K562 treated with DMSO at 1 percent for 4 hours (cell line): ENCODE measurements around the gene CTXN2. TPM values are rescaled to one million over a fixed set of nuclear protein-coding genes. Genes with fewer than 3 reads are reported as not detected.

Source experiments
- total RNA-seq: library from RNA; unstranded; fragments of 300-600 nt; gene quantifications from 2 replicates; pipeline ENCODE4 v1.2.3, GENCODE V29; 2022; ENCODE audit not compliant: insufficient read depth

The CTXN2 gene
- not detected in 2 replicates for total RNA-seq

DNA sequence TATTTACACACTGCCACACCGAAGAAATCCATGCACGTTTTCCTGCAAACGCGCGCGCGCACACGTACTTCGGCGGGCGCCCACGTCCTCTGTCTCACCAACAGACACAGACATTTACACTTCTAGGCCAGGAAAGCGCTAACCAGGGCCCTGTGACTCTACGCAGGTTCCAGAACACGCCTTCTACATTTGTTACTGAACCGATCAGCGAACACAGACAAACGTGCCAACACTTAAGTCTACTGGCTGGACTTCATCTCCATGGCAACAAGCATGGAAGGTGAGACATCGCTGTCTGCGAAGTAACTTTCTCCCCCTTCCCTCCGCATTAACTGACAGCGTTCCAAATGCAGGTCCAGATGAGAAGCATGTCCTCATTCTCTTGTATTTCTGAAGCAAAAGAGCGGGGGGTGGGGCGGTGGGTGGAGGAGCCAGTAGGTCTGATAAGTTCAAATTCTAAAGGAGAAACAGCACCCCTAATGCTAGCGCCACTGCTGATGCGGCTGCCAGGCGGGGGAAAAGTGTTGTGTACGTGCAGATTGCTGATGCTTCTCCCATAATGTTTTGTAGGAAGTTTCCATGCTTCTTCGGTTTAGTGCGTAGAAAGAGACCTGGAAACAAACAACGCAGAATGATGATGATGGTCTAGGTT, at the start of gene CTXN2:
TSS of gene CTXN2 (plus strand) at position 92 of the 652 bp plus-strand sequence. CDS start 9,636 bp downstream, outside the sequence.

DNA sequence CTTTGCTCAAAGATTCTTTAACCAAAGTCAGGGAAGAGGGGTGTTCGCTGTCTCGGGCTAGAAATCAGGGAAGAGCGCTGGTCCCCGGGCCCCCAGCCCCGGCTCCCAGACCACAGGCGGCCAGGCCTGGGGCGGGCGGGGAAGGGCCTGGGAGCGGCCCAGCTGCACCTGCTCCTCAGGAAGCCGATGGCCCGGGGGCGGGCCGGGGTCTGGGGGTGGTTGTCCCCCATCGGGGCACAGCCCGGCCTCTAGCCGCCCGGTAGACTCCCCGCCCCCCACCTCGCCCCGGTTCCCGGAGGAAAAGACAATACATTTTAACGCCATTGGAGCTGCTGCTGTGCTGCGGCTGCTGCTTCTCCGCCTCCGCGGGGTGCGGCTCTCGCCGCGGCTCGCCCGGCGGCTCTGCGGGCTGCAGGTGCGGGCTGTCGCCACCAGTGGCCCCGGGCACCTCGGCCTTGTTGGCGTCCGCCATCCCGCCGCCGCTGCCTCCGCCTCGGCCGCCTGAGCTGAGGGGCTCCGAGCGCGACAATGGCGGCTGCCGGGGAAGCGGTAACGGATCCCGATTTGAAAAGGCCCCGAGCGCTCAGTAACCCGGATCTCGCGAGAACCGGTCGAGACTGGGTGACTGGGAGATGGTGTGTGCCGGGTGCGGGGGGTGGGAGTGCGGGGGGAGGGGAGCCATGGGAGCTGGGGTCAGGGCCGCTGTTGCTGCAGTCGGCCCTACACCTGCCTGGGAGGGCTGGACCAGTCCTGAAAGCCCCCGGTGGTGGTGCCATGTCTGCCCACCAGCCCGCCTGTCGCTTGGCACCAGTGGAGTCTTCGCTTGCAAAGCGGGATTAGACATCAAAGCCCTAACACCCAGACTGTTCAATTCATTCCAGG, 13.5 kb upstream of the CTXN2 start, which contains the start of gene MYEF2:
TSS of gene MYEF2 (minus strand) at position 530 of the 882 bp plus-strand sequence. CDS start at position 472, 58 bp downstream.

DNA sequence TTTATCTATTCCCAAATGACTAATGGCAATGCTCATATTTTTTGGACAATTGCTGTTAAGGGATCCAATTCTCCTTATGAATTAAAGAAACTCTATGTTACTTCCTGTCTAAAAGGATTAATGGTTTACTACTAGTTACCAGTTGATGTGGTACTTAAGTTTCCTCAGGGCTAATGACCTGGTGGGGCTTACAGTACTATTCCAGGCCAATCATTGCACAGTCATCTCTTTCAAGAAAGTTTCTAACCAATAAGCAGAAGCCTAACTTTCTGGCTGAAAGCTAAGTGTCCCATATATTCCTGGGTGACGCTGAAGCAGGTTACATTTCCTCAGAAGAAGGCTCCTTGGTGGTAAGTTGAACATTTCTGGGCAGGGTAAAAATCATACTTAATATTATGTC, 14.5 kb downstream of the CTXN2 start, which contains the start of gene SLC12A1:
TSS of gene SLC12A1 (plus strand) at position 322 of the 400 bp plus-strand sequence. CDS start 1,418 bp downstream, outside the sequence.

Other genes with a start within 250 kb of the CTXN2 start
- not detected in 2 replicates for gene SLC24A5, start 70.7 kb upstream of the CTXN2 start, total RNA-seq
- 1.5 TPM in 1 of 2 replicates, not detected in the other for gene MYEF2, start 13.4 kb upstream of the CTXN2 start, total RNA-seq
- not detected in 2 replicates for gene SLC12A1, start 14.6 kb downstream of the CTXN2 start, total RNA-seq
- gene DUT, start 139.8 kb downstream of the CTXN2 start, total RNA-seq, result 90.6 and 97.4 TPM in 2 replicates